ENCODE data around the gene ZNF275. TPM values are rescaled to one million over a fixed set of nuclear protein-coding genes. Genes with fewer than 3 reads are reported as not detected.

ZNF275 gene
- total and polyA plus RNA-seq, 4 donors, result 13.7 to 26.2 (median 18.5) TPM

DNA sequence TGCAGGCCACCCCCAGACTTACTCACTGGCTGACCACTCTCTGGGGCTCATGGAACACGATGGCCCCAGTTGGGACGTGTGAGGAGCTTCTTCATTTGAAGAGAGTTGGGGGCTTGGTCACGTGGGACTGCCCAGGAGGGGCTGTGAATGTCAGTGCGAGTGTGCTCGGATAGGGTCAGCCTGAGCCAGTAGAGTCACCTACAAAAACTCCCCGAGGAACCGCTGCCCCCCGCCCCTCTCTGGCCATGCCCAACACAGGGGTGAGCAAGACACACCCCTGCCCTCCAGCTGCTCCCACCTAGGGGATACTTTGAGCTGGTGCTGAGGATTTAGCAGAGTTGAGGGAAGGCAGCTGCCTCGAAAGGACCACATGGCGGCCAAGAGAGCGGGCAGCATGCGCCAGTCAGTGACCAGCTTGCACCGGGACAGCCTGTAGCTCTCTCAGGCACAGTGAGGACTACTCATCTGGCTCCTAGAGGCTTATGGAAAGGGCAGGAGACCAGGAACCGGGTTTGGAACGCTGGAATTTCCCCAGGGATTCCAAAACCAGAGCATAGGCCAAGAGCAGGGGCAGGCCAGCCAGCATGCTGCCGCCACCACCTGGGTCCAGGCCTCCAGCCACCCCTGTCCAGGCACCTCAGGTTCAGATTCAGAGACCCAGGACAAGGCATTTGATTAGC, 58.8 kb downstream of the ZNF275 start:
- Histone ChIP-seq H3K27me3 (ENCODE audit: control insufficient read depth, insufficient read depth, low read length) (no peaks in the 10 kb centered on the region), H3K4me1 (ENCODE audit: control insufficient read depth, insufficient read depth, low read length) (peaks cover 3% of the 10 kb centered on the region), H3K4me3 (ENCODE audit: low read depth, low read length) (no peak overlapping the region), H3K9me3 (ENCODE audit: control insufficient read depth, insufficient read depth, low read length) (no peaks in the 10 kb centered on the region), H3K27ac (ENCODE audit: low read depth, low read length) (no peak overlapping the region), H3K36me3 (ENCODE audit: control insufficient read depth, insufficient read depth, low read length) (no peaks in the 10 kb centered on the region)
- DNase-seq (ENCODE audit: low read depth in 4 of 6, low spot score in 6 of 6), result no peak
- 83% methylated on average over 16 of the region's 16 CpGs for WGBS (ENCODE audit: insufficient coverage)

DNA sequence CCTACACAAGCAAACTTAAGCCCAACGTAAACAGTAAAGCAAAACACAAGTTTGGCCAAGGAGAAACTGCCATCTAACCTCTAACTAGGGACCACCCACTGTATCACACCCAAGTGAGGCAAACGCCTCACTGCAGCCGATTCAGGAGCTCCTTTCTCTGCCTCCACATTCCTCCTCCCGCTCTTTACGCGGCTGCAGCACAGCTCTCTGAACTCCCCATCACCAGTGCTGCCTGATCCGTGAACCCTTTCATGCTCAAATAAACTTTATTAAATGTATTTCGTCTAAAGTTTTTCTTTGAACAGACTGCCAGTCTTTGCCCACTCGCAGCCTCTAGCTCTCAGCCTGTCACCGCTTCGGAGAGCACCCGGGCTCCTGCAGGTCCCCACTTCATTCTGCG, 60.7 kb downstream of the ZNF275 start:
- no peak overlapping the region for H3K27ac ChIP-seq (ENCODE audit: low read depth, low read length)
- H3K27me3 ChIP-seq (ENCODE audit: control insufficient read depth, insufficient read depth, low read length), result no peaks in the 10 kb centered on the region
- H3K4me1 ChIP-seq (ENCODE audit: control insufficient read depth, insufficient read depth, low read length), result peaks cover 3% of the 10 kb centered on the region
- H3K36me3 ChIP-seq (ENCODE audit: control insufficient read depth, insufficient read depth, low read length), result no peaks in the 10 kb centered on the region
- no peak overlapping the region for H3K4me3 ChIP-seq (ENCODE audit: low read depth, low read length)
- H3K9me3 ChIP-seq (ENCODE audit: control insufficient read depth, insufficient read depth, low read length), result no peaks in the 10 kb centered on the region
- peak in 1 of 6 donors; percentile 17 for DNase-seq (ENCODE audit: low read depth in 4 of 6, low spot score in 6 of 6)
- 59% methylated on average over 12 of the region's 13 CpGs for WGBS (ENCODE audit: insufficient coverage)

DNA sequence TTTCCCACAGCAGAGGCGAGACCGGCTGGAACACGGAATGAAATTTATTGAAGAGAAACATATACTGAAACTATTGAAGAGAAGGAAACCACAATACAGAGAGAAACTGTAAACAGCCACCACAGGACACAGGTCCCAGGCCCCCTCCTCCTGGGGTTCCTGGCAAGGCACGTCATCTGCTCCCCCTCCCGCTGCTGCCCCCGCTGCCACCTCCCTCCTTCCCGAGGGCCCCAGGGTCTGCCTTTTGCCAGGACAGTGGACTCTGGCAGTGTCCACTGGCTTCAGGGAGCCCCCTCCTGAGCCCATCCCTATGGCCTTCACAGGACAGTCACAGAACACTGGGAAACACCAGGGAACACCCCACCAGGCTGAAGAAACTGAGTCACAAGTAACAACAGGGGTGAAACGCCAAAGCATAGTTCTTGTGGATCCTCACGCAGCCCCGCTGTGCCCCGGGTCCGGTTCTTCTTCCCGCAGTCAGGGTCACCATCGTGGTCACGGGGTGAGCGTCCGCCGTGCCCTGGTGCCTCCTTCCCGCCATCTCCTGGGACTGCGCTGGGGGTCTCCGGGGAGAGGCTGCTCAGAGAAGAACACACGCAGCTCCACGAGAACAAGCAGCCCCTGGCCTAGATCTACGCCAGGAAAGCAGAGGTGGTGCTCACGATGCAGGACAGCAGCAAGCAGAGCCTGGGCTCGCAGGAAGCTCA, 61.8 kb downstream of the ZNF275 start:
- Histone ChIP-seq H3K36me3 (ENCODE audit: control insufficient read depth, insufficient read depth, low read length) (no peaks in the 10 kb centered on the region), H3K4me3 (ENCODE audit: low read depth, low read length) (no peak overlapping the region), H3K9me3 (ENCODE audit: control insufficient read depth, insufficient read depth, low read length) (no peaks in the 10 kb centered on the region), H3K27ac (ENCODE audit: low read depth, low read length) (no peak overlapping the region), H3K4me1 (ENCODE audit: control insufficient read depth, insufficient read depth, low read length) (peaks cover 3% of the 10 kb centered on the region), H3K27me3 (ENCODE audit: control insufficient read depth, insufficient read depth, low read length) (no peaks in the 10 kb centered on the region)
- WGBS (ENCODE audit: insufficient coverage), result 83% methylated on average over 23 of the region's 26 CpGs
- no peak for DNase-seq (ENCODE audit: low read depth in 4 of 6, low spot score in 6 of 6)

DNA sequence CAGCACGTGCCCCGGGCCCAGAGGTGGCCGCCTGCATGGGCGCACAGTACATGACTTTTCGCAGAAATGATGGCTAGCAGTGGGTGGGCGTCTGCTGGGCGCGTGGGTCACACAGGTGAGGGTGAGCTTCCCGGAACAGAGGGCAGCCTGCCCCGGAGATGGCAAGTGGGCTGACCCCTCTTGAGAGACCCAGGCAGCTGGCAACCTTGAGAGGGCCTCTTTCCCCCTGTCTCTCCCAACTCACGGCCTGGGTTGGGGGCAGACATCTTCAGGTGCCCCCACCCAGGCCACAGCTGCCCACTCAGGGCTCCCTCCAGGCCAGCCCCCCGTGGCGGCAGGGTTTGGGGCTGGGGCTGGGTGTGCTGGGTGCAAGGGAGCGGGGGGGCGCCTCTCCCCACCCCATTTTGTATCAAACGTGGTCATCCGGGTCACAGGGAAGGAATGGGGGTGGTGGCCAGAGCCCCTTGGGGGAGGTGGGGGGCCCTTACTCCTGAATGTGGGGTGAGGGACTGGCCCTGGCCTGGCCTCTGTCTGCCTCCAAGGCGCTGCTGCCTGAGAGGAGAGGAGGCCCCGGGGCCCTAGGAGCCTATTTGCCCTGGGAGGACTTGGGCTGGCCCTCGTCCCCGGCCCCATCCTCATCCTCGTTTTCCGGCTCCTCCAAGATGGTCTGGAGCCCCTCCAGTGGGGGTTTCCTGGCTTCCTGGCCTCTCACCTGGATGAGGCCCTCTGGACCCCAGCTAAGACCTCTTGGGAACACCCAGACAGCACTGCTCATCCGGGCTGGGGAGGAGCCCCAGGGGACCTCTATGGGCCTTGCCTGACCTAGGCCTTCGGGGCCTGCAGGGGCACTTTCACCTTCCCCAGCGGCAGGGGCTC, 62.6 kb downstream of the ZNF275 start:
- Histone ChIP-seq H3K9me3 (ENCODE audit: control insufficient read depth, insufficient read depth, low read length) (no peaks in the 10 kb centered on the region), H3K4me3 (ENCODE audit: low read depth, low read length) (no peak overlapping the region), H3K4me1 (ENCODE audit: control insufficient read depth, insufficient read depth, low read length) (peaks cover 3% of the 10 kb centered on the region), H3K27ac (ENCODE audit: low read depth, low read length) (no peak overlapping the region), H3K36me3 (ENCODE audit: control insufficient read depth, insufficient read depth, low read length) (no peaks in the 10 kb centered on the region), H3K27me3 (ENCODE audit: control insufficient read depth, insufficient read depth, low read length) (no peaks in the 10 kb centered on the region)
- no peak for DNase-seq (ENCODE audit: low read depth in 4 of 6, low spot score in 6 of 6)
- 85% methylated on average over 19 of the region's 26 CpGs for WGBS (ENCODE audit: insufficient coverage)

DNA sequence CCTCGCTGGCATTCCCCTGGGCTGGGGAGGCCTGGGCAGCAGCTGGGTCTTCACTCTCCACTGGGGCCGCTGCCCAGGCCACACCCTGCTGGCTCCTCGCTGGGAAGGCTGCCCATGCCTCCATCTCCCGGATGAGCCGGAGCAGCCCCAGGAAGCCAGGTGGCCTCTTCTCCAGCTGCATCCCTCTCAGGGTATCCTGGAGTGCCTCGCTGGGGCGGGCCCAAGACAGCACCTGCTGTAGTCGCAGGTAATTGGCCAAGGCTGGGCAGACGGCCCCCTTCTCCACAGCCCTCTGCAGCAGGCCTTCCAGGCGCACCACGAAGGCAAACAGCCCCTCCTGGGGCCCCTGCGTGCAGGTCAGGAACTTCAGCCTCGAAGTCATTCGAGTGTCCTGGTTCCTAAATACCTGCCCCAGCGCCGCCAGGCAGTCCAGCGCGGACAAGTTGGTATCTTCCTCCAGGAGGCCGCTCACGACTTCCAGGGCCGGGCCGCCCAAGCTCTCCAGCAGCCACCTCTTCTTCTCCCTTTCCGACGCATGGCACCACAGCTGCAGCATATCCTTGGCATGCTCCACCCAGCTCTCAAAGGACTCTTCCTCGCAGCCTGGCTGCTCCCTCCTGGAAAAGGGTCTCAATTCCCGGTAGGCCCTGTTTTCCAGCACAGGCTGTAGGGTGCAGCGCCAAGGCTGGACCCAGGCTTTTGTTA, 63.5 kb downstream of the ZNF275 start:
- no peak for DNase-seq (ENCODE audit: low read depth in 4 of 6, low spot score in 6 of 6)
- Histone ChIP-seq H3K27ac (ENCODE audit: low read depth, low read length) (no peak overlapping the region), H3K4me1 (ENCODE audit: control insufficient read depth, insufficient read depth, low read length) (no peaks in the 10 kb centered on the region), H3K9me3 (ENCODE audit: control insufficient read depth, insufficient read depth, low read length) (no peaks in the 10 kb centered on the region), H3K27me3 (ENCODE audit: control insufficient read depth, insufficient read depth, low read length) (no peaks in the 10 kb centered on the region), H3K4me3 (ENCODE audit: low read depth, low read length) (no peak overlapping the region), H3K36me3 (ENCODE audit: control insufficient read depth, insufficient read depth, low read length) (no peaks in the 10 kb centered on the region)
- 82% methylated on average over 27 of the region's 27 CpGs for whole genome bisulfite sequencing (ENCODE audit: insufficient coverage)

DNA sequence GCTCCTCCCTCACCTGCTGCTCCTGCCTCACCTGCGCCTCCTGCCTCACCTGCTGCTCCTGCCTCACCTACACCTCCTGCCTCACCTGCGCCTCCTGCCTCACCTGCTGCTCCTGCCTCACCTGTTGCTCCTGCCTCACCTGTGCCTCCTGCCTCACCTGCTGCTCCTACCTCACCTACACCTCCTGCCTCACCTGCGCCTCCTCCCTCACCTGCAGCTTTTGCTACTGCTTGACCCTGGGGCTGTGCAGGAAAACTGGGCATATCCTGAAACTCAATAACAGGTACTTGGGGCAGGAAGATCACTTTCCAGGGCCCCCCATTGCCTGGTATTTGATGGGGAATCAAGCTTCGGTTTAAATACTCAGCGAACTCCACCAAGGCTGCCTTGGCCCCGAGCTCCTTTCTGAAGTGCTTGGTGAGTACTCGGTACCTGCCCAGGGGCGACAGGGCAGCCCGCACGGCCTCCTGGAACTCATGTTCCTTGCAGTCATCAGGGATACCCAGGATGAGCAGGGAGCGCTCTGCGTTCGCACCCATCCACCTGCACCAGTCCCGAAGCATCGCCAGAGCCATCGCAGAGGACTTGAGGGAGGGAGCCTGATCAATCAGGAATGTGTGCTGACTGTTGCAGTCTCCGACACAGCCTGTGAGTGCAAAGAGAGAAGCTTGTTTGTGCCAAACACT, 64.5 kb downstream of the ZNF275 start:
- DNase-seq (ENCODE audit: low read depth in 4 of 6, low spot score in 6 of 6), result no peak
- Histone ChIP-seq H3K27ac (ENCODE audit: low read depth, low read length) (no peak overlapping the region), H3K9me3 (ENCODE audit: control insufficient read depth, insufficient read depth, low read length) (no peaks in the 10 kb centered on the region), H3K27me3 (ENCODE audit: control insufficient read depth, insufficient read depth, low read length) (no peaks in the 10 kb centered on the region), H3K4me3 (ENCODE audit: low read depth, low read length) (no peak overlapping the region), H3K36me3 (ENCODE audit: control insufficient read depth, insufficient read depth, low read length) (no peaks in the 10 kb centered on the region), H3K4me1 (ENCODE audit: control insufficient read depth, insufficient read depth, low read length) (no peaks in the 10 kb centered on the region)
- WGBS (ENCODE audit: insufficient coverage), result 83% methylated on average over 16 of the region's 17 CpGs

DNA sequence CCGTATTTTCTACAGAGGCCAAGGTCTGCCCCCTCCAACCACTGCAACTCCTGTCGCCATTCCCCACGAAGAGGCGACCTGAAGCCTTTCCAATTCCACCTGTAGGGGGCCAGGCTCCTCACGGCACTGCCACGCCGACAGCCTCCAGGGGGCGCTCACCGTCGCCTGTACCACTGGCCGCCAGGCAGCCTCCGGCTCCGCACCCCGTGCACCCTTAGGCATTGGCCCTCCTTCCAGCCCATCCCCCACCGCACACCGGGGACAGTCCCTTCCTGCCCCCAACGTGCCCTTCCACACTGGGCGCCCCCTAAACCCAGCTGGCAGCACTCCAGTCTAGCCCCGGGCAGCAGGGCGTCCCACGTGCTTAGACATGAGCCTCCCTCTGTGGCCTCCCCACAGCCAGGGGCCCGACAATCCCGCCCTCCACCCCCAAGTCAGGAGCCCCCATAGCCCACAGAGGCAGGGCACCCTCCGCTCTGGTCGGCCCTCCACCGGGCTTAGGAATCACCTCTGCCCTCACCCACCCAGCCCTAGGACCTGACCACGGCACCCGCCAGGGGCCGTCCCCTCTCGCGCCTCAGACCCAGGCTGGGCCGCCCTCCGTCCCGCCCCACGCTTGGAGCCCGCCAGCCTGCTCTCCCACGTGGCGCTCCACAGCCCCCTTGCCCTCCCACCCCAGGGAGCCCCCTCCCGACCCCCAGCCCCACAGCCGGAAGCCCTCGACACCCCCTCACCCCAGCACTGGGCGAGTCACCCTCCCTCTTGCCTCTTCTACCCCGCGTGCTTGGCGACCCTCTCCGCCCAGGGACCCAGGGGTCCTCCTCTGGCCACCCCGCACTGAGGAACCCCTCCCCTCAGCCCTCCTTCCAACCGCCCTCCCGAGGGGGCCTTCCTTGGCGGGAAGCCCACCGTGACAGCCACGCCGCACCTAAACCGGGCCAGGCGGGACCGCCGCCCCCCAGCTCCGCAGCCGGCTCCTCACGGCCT, 66.5 kb downstream of the ZNF275 start:
- Histone ChIP-seq H3K4me1 (ENCODE audit: control insufficient read depth, insufficient read depth, low read length) (no peaks in the 10 kb centered on the region), H3K27me3 (ENCODE audit: control insufficient read depth, insufficient read depth, low read length) (no peaks in the 10 kb centered on the region), H3K27ac (ENCODE audit: low read depth, low read length) (no peak overlapping the region), H3K9me3 (ENCODE audit: control insufficient read depth, insufficient read depth, low read length) (no peaks in the 10 kb centered on the region), H3K4me3 (ENCODE audit: low read depth, low read length) (no peak overlapping the region), H3K36me3 (ENCODE audit: control insufficient read depth, insufficient read depth, low read length) (no peaks in the 10 kb centered on the region)
- no peak for DNase-seq (ENCODE audit: low read depth in 4 of 6, low spot score in 6 of 6)
- WGBS (ENCODE audit: insufficient coverage), result 78% methylated on average over 53 of the region's 60 CpGs

DNA sequence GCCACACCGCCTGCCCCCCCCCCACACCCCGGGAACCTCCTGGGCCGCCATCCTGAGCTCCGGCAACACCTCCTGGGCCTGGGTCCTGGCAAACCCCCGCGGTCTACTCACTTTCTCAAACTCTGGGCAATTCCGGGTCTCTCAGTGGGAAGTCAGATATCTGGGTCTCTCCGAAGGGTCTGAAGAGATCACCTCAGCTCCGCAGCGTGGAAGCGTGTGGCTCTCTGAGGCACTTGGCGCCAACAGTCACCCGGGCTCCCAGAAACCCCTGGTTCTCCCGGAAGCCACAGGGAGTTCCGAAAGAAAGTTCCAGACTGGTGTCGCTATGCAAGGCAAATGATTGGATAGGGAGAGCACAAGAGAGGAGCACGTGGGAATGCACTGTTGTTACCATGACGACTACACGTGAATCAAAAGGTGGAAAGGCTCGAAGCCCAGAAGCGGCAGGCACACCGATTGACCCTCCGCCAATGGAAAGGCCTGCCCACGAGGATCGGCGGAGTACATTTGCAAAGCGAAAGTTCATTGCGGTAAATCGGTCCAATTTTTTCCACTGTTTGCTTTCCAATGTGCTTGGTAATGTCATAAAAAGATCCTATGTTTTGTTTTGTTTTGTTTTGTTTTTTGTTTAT, 67.3 kb downstream of the ZNF275 start, which contains the start of gene PNMA6E:
Gene PNMA6E, minus strand, starts transcription at position 218 of the 632 bp plus-strand sequence. CDS start 2,501 bp downstream, outside the sequence.
- no peaks in the 10 kb centered on the region for H3K27me3 ChIP-seq (ENCODE audit: control insufficient read depth, insufficient read depth, low read length)
- no peaks in the 10 kb centered on the region for H3K36me3 ChIP-seq (ENCODE audit: control insufficient read depth, insufficient read depth, low read length)
- no peak within 1 kb of the TSS for H3K27ac ChIP-seq (ENCODE audit: low read depth, low read length)
- no peak for DNase-seq (ENCODE audit: low read depth in 4 of 6, low spot score in 6 of 6)
- no peaks in the 10 kb centered on the region for H3K9me3 ChIP-seq (ENCODE audit: control insufficient read depth, insufficient read depth, low read length)
- H3K4me3 ChIP-seq (ENCODE audit: low read depth, low read length), result no peak within 1 kb of the TSS
- H3K4me1 ChIP-seq (ENCODE audit: control insufficient read depth, insufficient read depth, low read length), result no peaks in the 10 kb centered on the region
- 90% methylated on average over 29 of the region's 29 CpGs for WGBS (ENCODE audit: insufficient coverage)
